Endodermal cell (in vitro differentiated cells): ENCODE results near the gene NUMBL. TPM values are rescaled to one million over a fixed set of nuclear protein-coding genes. Genes with fewer than 3 reads are reported as not detected.

Experiments
- DNase-seq: peaks from one replicate; pipeline ENCODE4 v3.0.0-alpha.2; 2017
- H3K27ac ChIP-seq: 2 replicates; pipeline ENCODE4 v1.5.1; 2013; ENCODE audit warnings: mild to moderate bottlenecking, low read depth, low read length, moderate library complexity
- H3K27me3 ChIP-seq: 2 replicates; pipeline ENCODE4 v1.6.1; 2013; ENCODE audit warnings: mild to moderate bottlenecking, low read length, moderate library complexity; ENCODE audit not compliant: insufficient read depth, control insufficient read depth, poor library complexity, severe bottlenecking
- H3K36me3 ChIP-seq: 2 replicates; pipeline ENCODE4 v1.7.0; 2013; ENCODE audit warnings: mild to moderate bottlenecking, low read length, moderate library complexity; ENCODE audit not compliant: control insufficient read depth, insufficient read depth
- H3K4me1 ChIP-seq: one replicate; pipeline ENCODE4 v1.7.0; 2013; ENCODE audit warnings: low read length; ENCODE audit not compliant: control insufficient read depth, insufficient read depth
- H3K4me3 ChIP-seq: 2 replicates; pipeline ENCODE4 v1.5.1; 2013; ENCODE audit warnings: mild to moderate bottlenecking, low read length, moderate library complexity
- H3K9ac ChIP-seq: 2 replicates; pipeline ENCODE4 v1.6.1; 2013; ENCODE audit warnings: mild to moderate bottlenecking, low read length, moderate library complexity; ENCODE audit not compliant: poor library complexity, severe bottlenecking; ENCODE audit errors: extremely low read depth
- H3K9me3 ChIP-seq: 2 replicates; pipeline ENCODE4 v1.6.1; 2013; ENCODE audit warnings: mild to moderate bottlenecking, low read length, moderate library complexity; ENCODE audit not compliant: control insufficient read depth
- H3K27ac Mint-ChIP-seq: 2 replicates; pipeline ENCODE4 v1.8.0; 2020; ENCODE audit warnings: mixed read lengths
- H3K27me3 Mint-ChIP-seq: 2 replicates; pipeline ENCODE4 v1.8.0; 2021; ENCODE audit warnings: mild to moderate bottlenecking, mixed read lengths; ENCODE audit not compliant: insufficient read depth
- H3K36me3 Mint-ChIP-seq: 2 replicates; pipeline ENCODE4 v1.8.0; 2020; ENCODE audit warnings: low read depth, mixed read lengths
- H3K4me1 Mint-ChIP-seq: 2 replicates; pipeline ENCODE4 v1.8.0; 2020; ENCODE audit warnings: mixed read lengths
- H3K4me3 Mint-ChIP-seq: 2 replicates; pipeline ENCODE4 v1.8.0; 2020; ENCODE audit warnings: mild to moderate bottlenecking, moderate library complexity, mixed read lengths
- H3K9me3 Mint-ChIP-seq: 2 replicates; pipeline ENCODE4 v1.8.0; 2020; ENCODE audit warnings: mild to moderate bottlenecking, mixed read lengths
- WGBS, 2 experiments: methylation state at CpG; one replicate each; pipeline versions ENCODE4 v1.1.5 to v1.1.7; 2013; ENCODE audit warnings: missing lambda C conversion rate in 2 of 2, mixed read lengths in 1 of 2; ENCODE audit not compliant: insufficient coverage in 1 of 2, insufficient read length in 1 of 2; 5-methylcytosine and 5-hydroxymethylcytosine counted together
- long read RNA-seq, 4 experiments: library from polyadenylated mRNA in 2 of 4; library from RNA in 1 of 4; library from capped mRNA in 1 of 4; stranded (forward) in 3 of 4; unstranded in 1 of 4; transcript quantifications; one replicate each; pipeline ENCODE4 v2.0.0, GENCODE V29; 2020 to 2021; ENCODE audit warnings: inconsistent platforms in 1 of 4
- polyA plus RNA-seq, 2 experiments: library from polyadenylated mRNA; stranded (reverse); fragments of 50-300 nt; gene quantifications; one replicate each; pipeline ENCODE4 v1.2.3, GENCODE V29; 2013
- total RNA-seq, 2 donors: library from RNA; stranded (reverse); fragmentation: NEBNext Ultra II Directional in 1 of 2; extraction: Animal tissue kit (Norgen Biotek cat#: 25700) in 1 of 2; gene quantifications; 2 replicates in 1 of 2; 3 replicates in 1 of 2; pipeline ENCODE4 v1.2.1, GENCODE V29; 2021
- TF ChIP-seq, protein P1 (sequence below): fragments of 200-600 bp; sonication (generic); conservative IDR thresholded peaks from 2 replicates; pipeline ENCODE4 v1.5.0; 2021; ENCODE audit warnings: antibody characterized with exemption, mild to moderate bottlenecking

The NUMBL gene
- 10 to 100 TPM; 32.7 to 46.9 TPM for total RNA-seq
- 28.0 TPM for polyA plus RNA-seq (2013, experiment 1 of 2)
- 31.5 TPM for polyA plus RNA-seq (2013, experiment 2 of 2)
- long read RNA-seq, experiment 1, partial matches to known transcripts, result 1 of 6 reads
- long read RNA-seq, experiment 1, other reads (novel, unspliced or antisense), result 5 of 6 reads
- long read RNA-seq, experiment 2, transcript NUMBL-201 (10 exons, 3,561 nt), result major isoform, 21 of 38 reads
- long read RNA-seq, experiment 2, partial matches to known transcripts, result 11 of 38 reads
- long read RNA-seq, experiment 2, other reads (novel, unspliced or antisense), result 6 of 38 reads
- long read RNA-seq, experiment 3, partial matches to known transcripts, result 0 of 1 reads
- long read RNA-seq, experiment 3, other reads (novel, unspliced or antisense), result 1 of 1 reads
- long read RNA-seq, experiment 4, partial matches to known transcripts, result 0 of 1 reads
- long read RNA-seq, experiment 4, other reads (novel, unspliced or antisense), result 1 of 1 reads

DNA sequence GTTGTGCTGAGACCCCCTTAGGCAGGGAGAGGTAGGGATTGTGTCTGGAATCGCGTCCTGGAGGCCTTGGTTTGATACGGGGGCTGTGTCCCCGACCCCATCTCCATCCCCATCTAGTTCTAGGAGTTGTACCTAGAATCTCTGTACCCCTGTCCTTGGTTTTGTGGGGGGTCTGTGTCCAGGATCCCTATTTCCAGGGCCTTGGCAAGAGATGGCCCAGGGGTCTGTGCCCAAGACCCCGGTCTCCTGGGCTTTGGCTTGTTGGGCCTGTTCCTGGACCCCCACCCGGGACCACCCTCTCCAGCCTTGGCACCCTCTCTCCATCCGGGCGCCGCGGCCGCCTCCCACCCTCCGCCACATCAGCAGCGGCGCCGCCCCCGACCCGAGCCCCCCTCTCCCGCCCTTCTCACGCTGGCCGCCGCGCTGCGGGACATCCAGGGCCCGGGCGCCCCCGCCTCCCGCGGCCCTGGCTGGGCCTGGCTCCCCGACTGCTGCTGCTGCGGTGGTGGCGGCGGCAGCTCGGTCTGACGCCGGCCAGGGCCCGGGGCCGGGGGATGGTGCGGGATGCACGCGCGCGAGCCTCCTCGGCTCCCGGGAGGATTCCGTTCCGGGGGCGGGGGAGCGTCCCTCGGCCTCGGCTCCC, at the start of gene NUMBL:
NUMBL (minus strand) TSS at position 602 of the 643 bp plus-strand sequence; CDS start at position 434, 168 bp downstream.
- H3K4me3 ChIP-seq, result peak within 1 kb of the TSS; percentile 96
- H3K36me3 Mint-ChIP-seq, result peaks cover 27% of the 10 kb centered on the region
- H3K27ac ChIP-seq, result peak within 1 kb of the TSS; percentile 90
- DNase-seq, result no peak
- TF ChIP-seq, protein P1, sequence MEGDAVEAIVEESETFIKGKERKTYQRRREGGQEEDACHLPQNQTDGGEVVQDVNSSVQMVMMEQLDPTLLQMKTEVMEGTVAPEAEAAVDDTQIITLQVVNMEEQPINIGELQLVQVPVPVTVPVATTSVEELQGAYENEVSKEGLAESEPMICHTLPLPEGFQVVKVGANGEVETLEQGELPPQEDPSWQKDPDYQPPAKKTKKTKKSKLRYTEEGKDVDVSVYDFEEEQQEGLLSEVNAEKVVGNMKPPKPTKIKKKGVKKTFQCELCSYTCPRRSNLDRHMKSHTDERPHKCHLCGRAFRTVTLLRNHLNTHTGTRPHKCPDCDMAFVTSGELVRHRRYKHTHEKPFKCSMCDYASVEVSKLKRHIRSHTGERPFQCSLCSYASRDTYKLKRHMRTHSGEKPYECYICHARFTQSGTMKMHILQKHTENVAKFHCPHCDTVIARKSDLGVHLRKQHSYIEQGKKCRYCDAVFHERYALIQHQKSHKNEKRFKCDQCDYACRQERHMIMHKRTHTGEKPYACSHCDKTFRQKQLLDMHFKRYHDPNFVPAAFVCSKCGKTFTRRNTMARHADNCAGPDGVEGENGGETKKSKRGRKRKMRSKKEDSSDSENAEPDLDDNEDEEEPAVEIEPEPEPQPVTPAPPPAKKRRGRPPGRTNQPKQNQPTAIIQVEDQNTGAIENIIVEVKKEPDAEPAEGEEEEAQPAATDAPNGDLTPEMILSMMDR, result no peak
- H3K4me3 Mint-ChIP-seq, result no peak within 1 kb of the TSS
- H3K36me3 ChIP-seq, result peaks cover 18% of the 10 kb centered on the region
- no peaks in the 10 kb centered on the region for H3K4me1 ChIP-seq
- 0% methylated on average over 6 to 50 of the region's 50 CpGs for WGBS, 2 experiments
- no peaks in the 10 kb centered on the region for H3K27me3 Mint-ChIP-seq
- peaks cover 2% of the 10 kb centered on the region for H3K4me1 Mint-ChIP-seq
- no peaks in the 10 kb centered on the region for H3K27me3 ChIP-seq
- peak within 1 kb of the TSS; percentile 99 for H3K27ac Mint-ChIP-seq
- no peaks in the 10 kb centered on the region for H3K9me3 ChIP-seq
- no peaks in the 10 kb centered on the region for H3K9me3 Mint-ChIP-seq
- peak within 1 kb of the TSS; percentile 80 for H3K9ac ChIP-seq

DNA sequence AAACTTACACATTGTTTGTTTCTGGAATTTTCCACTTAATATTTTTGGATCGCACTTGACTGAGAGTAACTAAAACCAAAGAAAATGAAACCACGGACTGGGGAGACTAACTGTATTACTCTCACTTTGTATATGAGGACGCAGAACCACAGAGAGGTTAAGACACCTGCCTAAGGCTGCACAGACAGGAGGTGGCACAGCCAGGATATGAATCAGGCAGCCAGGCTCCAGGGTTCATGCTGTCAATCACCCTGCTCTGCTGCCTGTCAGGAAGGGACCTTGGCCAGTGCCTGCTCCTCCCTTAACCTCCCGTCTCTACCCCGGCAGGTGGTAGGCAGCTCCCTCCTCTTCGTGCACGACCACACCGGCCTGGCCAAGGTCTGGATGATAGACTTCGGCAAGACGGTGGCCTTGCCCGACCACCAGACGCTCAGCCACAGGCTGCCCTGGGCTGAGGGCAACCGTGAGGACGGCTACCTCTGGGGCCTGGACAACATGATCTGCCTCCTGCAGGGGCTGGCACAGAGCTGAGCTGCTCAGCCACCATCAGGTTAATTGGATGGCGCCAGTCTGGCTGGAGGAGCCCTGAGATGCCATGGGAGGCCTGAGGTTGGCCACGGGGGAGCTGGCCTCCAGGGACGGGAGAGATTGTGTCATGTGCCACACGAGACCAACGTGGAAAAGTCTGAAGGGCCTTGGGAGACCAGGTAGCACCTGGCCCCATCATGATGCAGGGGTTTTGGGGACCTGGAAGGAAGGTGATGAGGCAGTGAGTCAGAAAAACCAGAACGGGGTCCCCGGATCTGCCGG, 48.8 kb upstream of the NUMBL start:
- Mint-ChIP-seq H3K4me3 (no peak overlapping the region), H3K36me3 (peaks cover 43% of the 10 kb centered on the region), H3K27me3 (no peaks in the 10 kb centered on the region), H3K27ac (peak overlapping the region; percentile 10), H3K9me3 (no peaks in the 10 kb centered on the region), H3K4me1 (no peaks in the 10 kb centered on the region)
- H3K27me3 ChIP-seq, result no peaks in the 10 kb centered on the region
- no peak overlapping the region for H3K9ac ChIP-seq
- 89 to 95% methylated on average over 21 to 22 of the region's 22 CpGs for WGBS, 2 experiments
- no peaks in the 10 kb centered on the region for H3K9me3 ChIP-seq
- no peak for DNase-seq
- H3K36me3 ChIP-seq, result peaks cover 35% of the 10 kb centered on the region
- H3K4me1 ChIP-seq, result no peaks in the 10 kb centered on the region
- no peak overlapping the region for H3K4me3 ChIP-seq
- TF ChIP-seq, protein P1, result no peak
- peak overlapping the region; percentile 70 for H3K27ac ChIP-seq

DNA sequence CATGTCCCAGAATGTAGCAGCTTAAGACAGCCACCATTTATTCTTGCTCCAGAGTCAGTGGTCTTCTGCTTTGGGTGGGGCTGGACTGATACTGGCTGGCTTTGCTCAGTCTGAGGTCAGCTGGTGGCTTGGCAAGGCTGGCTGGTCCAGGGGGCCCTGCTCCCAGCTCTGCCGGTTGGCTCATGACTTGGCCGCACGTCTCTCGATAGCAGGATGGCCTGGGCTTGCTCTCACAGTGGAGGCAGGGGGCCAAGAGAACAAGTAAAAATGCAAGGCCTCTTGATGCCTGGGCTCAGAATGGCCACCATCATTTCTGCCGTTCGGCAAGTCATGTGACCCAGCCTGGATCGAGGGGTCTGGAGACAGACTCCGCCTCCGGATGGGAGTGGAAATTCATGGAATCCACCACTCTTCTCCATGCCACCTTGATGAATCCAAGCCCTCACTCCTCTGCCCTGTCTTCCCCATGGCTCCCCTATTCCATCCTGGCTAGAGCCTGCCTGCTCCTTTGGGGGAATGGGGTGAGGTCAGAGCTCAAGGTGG, 46.7 kb upstream of the NUMBL start:
- Histone ChIP-seq H3K4me1 (no peaks in the 10 kb centered on the region), H3K4me3 (no peak overlapping the region), H3K9me3 (no peaks in the 10 kb centered on the region), H3K9ac (no peak overlapping the region), H3K36me3 (peaks cover 53% of the 10 kb centered on the region), H3K27me3 (no peaks in the 10 kb centered on the region), H3K27ac (no peak overlapping the region)
- Mint-ChIP-seq H3K36me3 (peaks cover 61% of the 10 kb centered on the region), H3K9me3 (no peaks in the 10 kb centered on the region), H3K4me1 (no peaks in the 10 kb centered on the region), H3K27ac (no peak overlapping the region), H3K27me3 (no peaks in the 10 kb centered on the region), H3K4me3 (no peak overlapping the region)
- TF ChIP-seq, protein P1, result no peak
- WGBS, 2 experiments, result 91 to 94% methylated on average over 6 to 9 of the region's 9 CpGs
- no peak for DNase-seq
